ENCODE results near the gene ZBTB7C. TPM values are rescaled to one million over a fixed set of nuclear protein-coding genes. Genes with fewer than 3 reads are reported as not detected.

The ZBTB7C gene
- total RNA-seq, 1 donor, result 0.09 TPM

DNA sequence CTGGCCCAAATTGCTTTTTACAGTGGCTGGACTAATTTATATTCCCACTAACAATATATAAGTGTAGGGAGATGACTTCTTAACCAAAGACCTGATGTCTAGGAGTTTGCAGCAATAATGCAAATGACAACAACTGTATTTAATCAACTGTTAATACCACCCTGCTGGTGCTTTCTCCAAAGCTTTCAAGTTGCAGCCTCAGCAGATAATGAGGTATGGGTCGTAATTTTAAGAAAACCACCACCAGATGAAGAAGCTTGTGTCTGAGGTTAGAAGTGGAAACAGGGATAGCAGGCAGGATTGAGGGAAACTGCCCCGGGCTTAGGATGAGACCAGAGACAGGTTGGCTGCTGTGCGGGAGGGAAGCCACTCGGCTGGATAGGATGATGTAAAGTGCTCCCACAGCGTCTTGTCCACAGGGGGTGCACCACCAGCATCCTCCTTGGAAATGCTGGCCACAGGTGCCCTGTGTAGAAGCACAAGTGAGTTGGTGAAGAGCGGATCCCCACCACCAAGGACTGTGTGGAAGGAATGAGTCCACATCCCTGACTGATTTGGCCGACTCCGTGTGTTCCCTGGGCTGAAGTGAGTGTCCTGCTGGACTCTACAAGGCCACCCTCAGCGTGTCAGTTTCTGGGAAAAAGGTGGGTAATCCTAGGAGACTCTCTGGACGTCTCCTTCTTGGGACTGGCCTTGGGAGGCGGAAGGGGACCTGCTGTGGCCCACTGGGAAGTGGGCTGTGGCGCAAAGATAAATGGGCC lies 402.6 kb downstream of the ZBTB7C start:
- DNase-seq (ENCODE audit: low read depth), result no peak
- H3K4me3 ChIP-seq (ENCODE audit: low read depth, low read length), result no peak overlapping the region
- TF ChIP-seq, protein P1, sequence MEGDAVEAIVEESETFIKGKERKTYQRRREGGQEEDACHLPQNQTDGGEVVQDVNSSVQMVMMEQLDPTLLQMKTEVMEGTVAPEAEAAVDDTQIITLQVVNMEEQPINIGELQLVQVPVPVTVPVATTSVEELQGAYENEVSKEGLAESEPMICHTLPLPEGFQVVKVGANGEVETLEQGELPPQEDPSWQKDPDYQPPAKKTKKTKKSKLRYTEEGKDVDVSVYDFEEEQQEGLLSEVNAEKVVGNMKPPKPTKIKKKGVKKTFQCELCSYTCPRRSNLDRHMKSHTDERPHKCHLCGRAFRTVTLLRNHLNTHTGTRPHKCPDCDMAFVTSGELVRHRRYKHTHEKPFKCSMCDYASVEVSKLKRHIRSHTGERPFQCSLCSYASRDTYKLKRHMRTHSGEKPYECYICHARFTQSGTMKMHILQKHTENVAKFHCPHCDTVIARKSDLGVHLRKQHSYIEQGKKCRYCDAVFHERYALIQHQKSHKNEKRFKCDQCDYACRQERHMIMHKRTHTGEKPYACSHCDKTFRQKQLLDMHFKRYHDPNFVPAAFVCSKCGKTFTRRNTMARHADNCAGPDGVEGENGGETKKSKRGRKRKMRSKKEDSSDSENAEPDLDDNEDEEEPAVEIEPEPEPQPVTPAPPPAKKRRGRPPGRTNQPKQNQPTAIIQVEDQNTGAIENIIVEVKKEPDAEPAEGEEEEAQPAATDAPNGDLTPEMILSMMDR (IDR thresholded peaks at IDR 0.05; ENCODE audit: insufficient read depth, low read length), result no peak

DNA sequence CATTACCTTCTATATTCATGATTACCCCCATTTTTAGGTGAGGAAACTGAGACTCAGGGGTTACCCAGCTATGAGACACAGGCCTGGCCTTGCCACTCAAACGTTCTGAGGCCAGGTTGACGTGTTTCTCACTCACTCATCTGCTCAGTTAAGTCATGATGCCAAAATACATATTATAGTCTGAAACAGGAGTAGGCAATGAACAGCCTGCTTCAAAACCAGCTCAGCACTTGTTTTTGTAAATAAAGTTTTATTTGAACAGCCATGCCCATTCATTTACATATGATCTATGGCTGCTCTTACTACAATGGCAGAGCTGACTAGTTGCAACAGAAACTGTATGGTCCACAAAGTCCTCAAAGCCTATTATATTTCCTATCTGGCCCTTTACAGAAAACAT lies 404.6 kb downstream of the ZBTB7C start:
- H3K4me3 ChIP-seq (ENCODE audit: low read depth, low read length), result no peak overlapping the region
- no peak for DNase-seq (ENCODE audit: low read depth)
- TF ChIP-seq, protein P1 (IDR thresholded peaks at IDR 0.05; ENCODE audit: insufficient read depth, low read length), result no peak

DNA sequence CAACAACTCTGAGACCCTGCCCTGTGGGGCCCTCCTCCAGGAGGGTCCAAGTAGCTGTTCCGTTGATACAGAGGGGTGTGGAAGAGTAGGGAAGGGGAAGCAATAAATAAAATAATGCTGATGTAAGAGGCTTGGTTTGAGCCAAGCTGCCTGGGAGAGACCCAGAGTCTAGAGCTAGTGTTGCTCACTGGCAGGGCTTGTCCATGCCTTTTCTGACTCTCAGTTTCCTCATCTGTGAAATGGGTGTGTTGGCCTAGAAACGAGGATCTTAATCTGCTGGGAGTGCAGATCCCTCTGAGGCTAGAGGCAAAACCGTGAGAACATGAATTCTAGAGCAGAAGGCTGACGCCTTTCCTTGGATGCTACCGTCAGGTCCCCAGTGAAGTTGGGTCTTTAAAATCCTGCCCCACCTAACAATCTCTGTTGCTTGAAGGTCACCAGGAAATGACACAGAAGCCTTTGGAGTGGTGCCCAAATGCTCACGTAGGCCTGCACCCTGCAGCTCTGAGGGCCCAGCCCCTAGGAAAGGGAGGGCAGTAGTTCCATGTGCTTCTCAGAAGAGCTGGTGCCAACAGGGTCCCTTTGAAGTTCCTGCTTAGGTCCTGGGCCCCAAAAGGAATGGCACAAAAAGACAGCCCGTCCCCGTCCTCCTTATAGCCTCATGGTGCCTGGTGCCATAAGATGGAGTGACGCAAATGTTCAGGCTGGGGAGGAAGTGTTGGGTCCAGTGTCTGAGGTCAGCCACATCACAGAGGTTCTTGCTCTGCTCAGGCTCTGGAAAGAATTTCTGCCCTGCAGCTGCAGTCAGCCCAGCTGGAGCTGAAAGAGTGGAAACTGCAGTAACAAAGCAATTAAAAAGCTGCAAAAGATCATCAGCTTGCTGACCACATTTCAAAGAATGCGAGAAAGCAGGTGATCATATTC lies 405.5 kb downstream of the ZBTB7C start:
- peak; percentile 39 for DNase-seq (ENCODE audit: low read depth)
- no peak overlapping the region for H3K4me3 ChIP-seq (ENCODE audit: low read depth, low read length)
- TF ChIP-seq, protein P1 (IDR thresholded peaks at IDR 0.05; ENCODE audit: insufficient read depth, low read length), result no peak

DNA sequence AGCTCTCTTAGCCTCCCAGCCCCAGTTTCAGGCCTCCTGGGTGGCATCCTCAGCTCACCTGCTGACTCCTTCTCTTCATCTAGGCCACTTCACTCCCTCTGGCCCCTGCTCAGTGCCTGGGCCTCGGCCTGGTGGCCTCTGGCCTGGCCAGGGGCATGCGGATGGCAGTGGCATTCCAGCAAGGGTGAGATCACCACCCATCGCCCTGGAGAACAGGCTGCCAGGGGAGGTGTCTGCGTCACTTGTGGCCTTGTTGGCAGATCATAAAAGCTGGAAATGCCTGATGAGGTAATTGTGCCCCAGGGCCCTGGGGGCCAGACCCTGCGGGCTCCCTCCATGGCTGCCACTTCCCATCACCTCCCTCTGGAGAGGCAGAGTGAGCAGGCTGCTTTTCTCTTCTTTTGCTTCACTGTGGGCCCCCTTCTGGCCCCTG lies 406.2 kb downstream of the ZBTB7C start:
- TF ChIP-seq, protein P1 (IDR thresholded peaks at IDR 0.05; ENCODE audit: insufficient read depth, low read length), result no peak
- H3K4me3 ChIP-seq (ENCODE audit: low read depth, low read length), result no peak overlapping the region
- peak; percentile 37 for DNase-seq (ENCODE audit: low read depth)

DNA sequence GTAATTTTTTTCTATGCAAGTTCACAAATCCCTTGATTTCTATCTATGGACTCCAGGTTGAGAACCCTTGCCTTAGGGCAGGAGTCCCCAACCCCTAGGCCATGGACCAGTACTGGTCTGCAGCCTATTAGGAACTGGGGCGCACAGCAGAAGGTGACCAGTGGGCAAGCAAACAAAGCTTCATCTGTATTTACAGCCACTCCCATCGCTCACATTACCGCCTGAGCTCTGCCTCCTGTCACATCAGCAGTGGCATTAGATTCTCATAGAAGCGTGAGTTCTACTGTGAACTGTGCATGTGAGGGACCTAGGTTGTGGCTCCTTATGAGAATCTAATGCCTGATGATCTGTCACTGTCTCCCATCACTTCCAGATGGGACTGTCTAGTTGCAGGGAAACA lies 408.5 kb downstream of the ZBTB7C start:
- no peak for DNase-seq (ENCODE audit: low read depth)
- TF ChIP-seq, protein P1 (IDR thresholded peaks at IDR 0.05; ENCODE audit: insufficient read depth, low read length), result no peak
- H3K4me3 ChIP-seq (ENCODE audit: low read depth, low read length), result no peak overlapping the region

DNA sequence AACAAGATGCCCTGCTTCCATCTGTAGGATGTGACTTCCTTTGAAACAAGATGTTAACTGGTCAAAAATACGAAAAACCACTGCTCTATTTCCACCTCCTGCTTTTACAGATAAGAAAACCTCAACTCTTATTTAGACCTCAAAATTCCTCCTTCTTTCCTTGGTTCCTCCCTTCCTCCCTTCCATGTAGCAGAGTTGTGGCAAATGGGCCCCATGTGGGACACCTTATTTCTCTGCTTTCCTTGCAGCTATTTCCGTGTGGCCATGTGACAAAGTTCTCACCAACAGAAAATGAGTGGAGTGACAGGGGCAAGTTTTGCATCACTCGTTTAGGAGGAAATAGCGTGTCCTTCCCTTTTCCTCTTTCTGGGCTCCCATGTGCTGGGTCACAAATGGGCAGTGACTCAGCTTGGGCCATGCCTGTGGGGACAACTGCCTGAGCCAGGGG lies 409.4 kb downstream of the ZBTB7C start:
- TF ChIP-seq, protein P1 (IDR thresholded peaks at IDR 0.05; ENCODE audit: insufficient read depth, low read length), result no peak

More for the DNA sequence above, 409.4 kb downstream of the ZBTB7C start:
- no peak overlapping the region for H3K4me3 ChIP-seq (ENCODE audit: low read depth, low read length)
- DNase-seq (ENCODE audit: low read depth), result no peak
